H7 (cell line): ENCODE results near the gene SMIM10. TPM values are rescaled to one million over a fixed set of nuclear protein-coding genes. Genes with fewer than 3 reads are reported as not detected.

Experiments used
- total RNA-seq: library from RNA; depleted of rRNA; stranded (reverse); fragments of >200 nt; shearing (Covaris generic); gene quantifications from 2 replicates; pipeline ENCODE4 v1.2.3, GENCODE V29; 2014; rRNA removed

SMIM10 gene
- total RNA-seq, 1 experiment from 2014 or later = 3.0 TPM

Other genes with a start within 250 kb of the SMIM10 start
- gene PABIR2, start 193.8 kb upstream of the SMIM10 start, total RNA-seq = 29.6 and 37.7 TPM in 2 replicates
- 67.4 and 76.7 TPM in 2 replicates for gene MOSPD1, start 75.7 kb upstream of the SMIM10 start, total RNA-seq
- gene RTL8B, start 31.6 kb downstream of the SMIM10 start, total RNA-seq = 6.8 and 10.1 TPM in 2 replicates
- gene RTL8C, start 41.4 kb downstream of the SMIM10 start, total RNA-seq = 58.9 and 59.9 TPM in 2 replicates
- 47.9 and 53.7 TPM in 2 replicates for gene RTL8A, start 61.1 kb downstream of the SMIM10 start, total RNA-seq
- gene SMIM10L2B, start 107.7 kb downstream of the SMIM10 start, total RNA-seq = 9.7 and 11.3 TPM in 2 replicates
- gene ETDB, start 129.5 kb downstream of the SMIM10 start, total RNA-seq = not detected in 2 replicates
- 0.10 TPM in 1 of 2 replicates, not detected in the other for gene CT55, start 180.4 kb downstream of the SMIM10 start, total RNA-seq